Measurements from ENCODE around the gene MBD6. TPM values are rescaled to one million over a fixed set of nuclear protein-coding genes. Genes with fewer than 3 reads are reported as not detected.
"Not testable (repeated sequence)": the region's sequence is repeated elsewhere in the genome, so short reads cannot be mapped to it uniquely, and the experiment has no call there.

Gene MBD6
- polyA plus RNA-seq, 1 donor from 2014 or later = 6.3 TPM

GRCh38 chr12:57553343-57554202 is 30.9 kb downstream of the MBD6 start:
- H3K9me3 Mint-ChIP-seq = no peaks in the 10 kb centered on the region
- peaks cover 0 to 13% (median 8%) of the 10 kb centered on the region in 3 donors for H3K4me1 Mint-ChIP-seq
- H3K4me3 Mint-ChIP-seq = no peak overlapping the region
- peaks cover 3% of the 10 kb centered on the region for H3K27me3 Mint-ChIP-seq
- peak overlapping the region in 1 of 3 donors; percentile 33 for H3K27ac Mint-ChIP-seq
- H3K36me3 Mint-ChIP-seq = no peaks in the 10 kb centered on the region

DNA sequence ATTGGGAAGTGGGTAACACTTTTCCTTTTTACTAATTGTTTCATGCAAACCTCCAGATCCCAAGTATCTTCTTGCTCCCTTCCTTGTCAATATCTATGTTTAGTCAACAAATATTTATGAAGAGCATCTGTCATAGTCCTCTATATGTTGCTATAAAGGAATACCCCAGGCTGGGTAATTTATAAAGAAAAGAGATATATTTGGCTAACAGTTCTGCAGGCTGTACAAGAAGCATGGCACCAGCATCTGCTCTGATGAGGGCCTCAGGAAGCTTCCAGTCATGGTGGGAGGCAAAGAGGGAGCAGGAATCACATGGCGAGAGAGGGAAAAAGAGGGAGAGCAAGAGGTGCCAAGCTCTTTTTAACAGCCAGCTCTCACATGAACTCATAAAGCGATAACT is 31.8 kb downstream of the MBD6 start:
- Mint-ChIP-seq H3K4me1 (peaks cover 0 to 8% (median 5%) of the 10 kb centered on the region in 3 donors), H3K27me3 (peaks cover 3% of the 10 kb centered on the region), H3K27ac (no peak overlapping the region), H3K4me3 (no peak overlapping the region), H3K9me3 (no peaks in the 10 kb centered on the region), H3K36me3 (no peaks in the 10 kb centered on the region)

- Mint-ChIP-seq H3K27me3 (peaks cover 3% of the 10 kb centered on the region), H3K9me3 (no peaks in the 10 kb centered on the region), H3K4me1 (peaks cover 0 to 8% (median 4%) of the 10 kb centered on the region in 3 donors), H3K27ac (no peak overlapping the region), H3K36me3 (no peaks in the 10 kb centered on the region), H3K4me3 (no peak overlapping the region)
Measured at GRCh38 chr12:57554897-57555296, 32.3 kb downstream of the MBD6 start.

DNA sequence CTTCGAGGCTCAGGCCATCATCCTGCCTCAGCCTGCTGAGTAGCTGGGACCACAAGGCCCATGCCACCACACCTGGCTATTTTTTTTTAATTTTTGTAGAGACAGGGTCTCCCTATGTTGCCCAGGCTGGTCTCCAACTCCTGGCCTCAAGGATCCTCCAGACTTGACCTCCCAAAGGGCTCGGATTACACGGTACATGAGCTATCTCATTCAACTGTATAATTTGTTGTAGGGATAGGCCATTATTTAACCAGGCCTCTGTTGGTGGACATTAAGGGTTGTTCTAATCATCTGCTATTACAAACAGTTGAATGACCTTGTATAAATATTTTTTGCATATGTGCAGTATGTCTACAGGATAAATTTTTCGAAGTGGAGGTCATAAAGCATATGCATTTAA is 36.2 kb downstream of the MBD6 start:
- Mint-ChIP-seq H3K4me3 (no peak overlapping the region), H3K9me3 (no peaks in the 10 kb centered on the region), H3K27me3 (no peaks in the 10 kb centered on the region), H3K4me1 (no peaks in the 10 kb centered on the region), H3K27ac (no peak overlapping the region), H3K36me3 (no peaks in the 10 kb centered on the region)

GRCh38 chr12:57560516-57560915 is 37.9 kb downstream of the MBD6 start:
- no peaks in the 10 kb centered on the region for H3K4me1 Mint-ChIP-seq
- H3K27me3 Mint-ChIP-seq = peaks cover 5% of the 10 kb centered on the region
- H3K4me3 Mint-ChIP-seq = no peak overlapping the region
- no peaks in the 10 kb centered on the region for H3K36me3 Mint-ChIP-seq
- no peak overlapping the region for H3K27ac Mint-ChIP-seq
- H3K9me3 Mint-ChIP-seq = no peaks in the 10 kb centered on the region

GRCh38 chr12:57561117-57561516 is 38.5 kb downstream of the MBD6 start:
- H3K4me3 Mint-ChIP-seq, H3K4me1 Mint-ChIP-seq: not testable (repeated sequence)

GRCh38 chr12:57563358-57563757 is 40.7 kb downstream of the MBD6 start:
- Mint-ChIP-seq H3K4me3 (no peak overlapping the region), H3K27me3 (peaks cover 6% of the 10 kb centered on the region), H3K9me3 (no peaks in the 10 kb centered on the region), H3K27ac (no peak overlapping the region), H3K4me1 (no peaks in the 10 kb centered on the region), H3K36me3 (no peaks in the 10 kb centered on the region)

More at GRCh38 chr12:57561117-57561516, 38.5 kb downstream of the MBD6 start:
- H3K27ac Mint-ChIP-seq, H3K36me3 Mint-ChIP-seq, H3K9me3 Mint-ChIP-seq, H3K27me3 Mint-ChIP-seq: not testable (repeated sequence)

- Mint-ChIP-seq H3K4me1 (peaks cover 0 to 1% (median under 1%) of the 10 kb centered on the region in 3 donors), H3K4me3 (no peak overlapping the region), H3K36me3 (peaks cover under 1% of the 10 kb centered on the region), H3K27me3 (peaks cover 6% of the 10 kb centered on the region), H3K9me3 (no peaks in the 10 kb centered on the region), H3K27ac (no peak overlapping the region)
Measured at GRCh38 chr12:57564178-57564740, 41.6 kb downstream of the MBD6 start.

DNA sequence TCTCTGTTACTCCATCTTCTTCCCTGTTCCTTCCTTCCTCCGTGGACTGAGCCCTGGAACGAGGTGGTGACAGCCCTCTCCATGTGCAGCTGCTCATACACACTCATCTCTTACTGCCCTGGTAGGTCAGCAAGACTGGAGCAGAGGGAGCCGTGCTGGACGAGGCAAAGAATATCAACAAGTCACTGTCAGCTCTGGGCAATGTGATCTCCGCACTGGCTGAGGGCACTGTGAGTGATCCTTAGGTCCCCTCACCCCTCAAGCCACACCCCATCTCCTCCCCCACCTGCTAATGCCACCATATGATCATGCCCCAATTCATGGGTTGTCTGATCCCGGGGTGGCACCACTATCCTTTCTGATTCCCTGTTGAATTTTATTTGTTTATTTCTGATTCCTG is 46.2 kb downstream of the MBD6 start:
- no peaks in the 10 kb centered on the region for H3K9me3 Mint-ChIP-seq
- peaks cover 0 to 2% (median 1%) of the 10 kb centered on the region in 3 donors for H3K4me1 Mint-ChIP-seq
- H3K36me3 Mint-ChIP-seq = peaks cover 5% of the 10 kb centered on the region
- peaks cover 6% of the 10 kb centered on the region for H3K27me3 Mint-ChIP-seq
- no peak overlapping the region for H3K4me3 Mint-ChIP-seq
- H3K27ac Mint-ChIP-seq = no peak overlapping the region

DNA sequence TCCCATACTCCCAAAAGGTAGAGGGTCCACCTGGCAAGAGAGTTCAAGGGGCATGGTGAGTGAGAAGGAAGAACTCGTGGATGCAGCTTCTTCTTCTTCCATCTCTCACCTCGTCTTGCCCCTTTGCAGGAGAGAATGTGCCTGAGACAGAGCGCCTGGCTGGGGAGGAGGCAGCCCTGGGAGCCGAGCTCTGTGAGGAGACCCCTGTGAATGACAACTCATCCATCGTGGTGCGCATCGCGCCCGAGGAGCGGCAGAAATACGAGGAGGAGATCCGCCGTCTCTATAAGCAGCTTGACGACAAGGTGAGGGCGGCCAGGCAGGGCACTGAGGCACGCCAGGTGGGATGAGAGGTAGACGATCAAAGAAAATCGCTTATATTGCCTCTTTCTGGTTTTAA is 47.2 kb downstream of the MBD6 start:
- Mint-ChIP-seq H3K27ac (peak overlapping the region in 1 of 3 donors; percentile 20), H3K4me3 (no peak overlapping the region), H3K27me3 (peaks cover 3% of the 10 kb centered on the region), H3K9me3 (no peaks in the 10 kb centered on the region), H3K36me3 (peaks cover 5% of the 10 kb centered on the region), H3K4me1 (peaks cover 0 to 2% (median 1%) of the 10 kb centered on the region in 3 donors)

DNA sequence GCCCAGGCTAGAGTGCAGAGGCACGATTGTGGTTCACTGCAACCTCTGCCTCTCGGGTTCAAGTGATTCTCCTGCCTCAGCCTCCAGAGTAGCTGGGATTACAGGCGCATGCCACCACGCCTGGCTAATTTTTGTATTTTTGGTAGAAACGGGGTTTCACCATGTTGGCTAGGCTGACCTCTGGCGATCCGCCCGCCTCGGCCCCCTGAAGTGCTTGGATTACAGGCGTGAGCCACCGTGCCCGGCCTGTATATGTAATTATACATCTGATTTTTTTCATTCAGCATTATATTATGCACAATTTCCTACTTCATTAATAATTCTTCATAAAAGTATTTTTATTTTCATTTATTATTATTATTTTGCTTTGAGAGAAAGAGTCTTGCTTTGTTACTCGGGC is 47.8 kb downstream of the MBD6 start:
- not testable (repeated sequence) for H3K4me3 Mint-ChIP-seq, H3K4me1 Mint-ChIP-seq, H3K9me3 Mint-ChIP-seq, H3K27ac Mint-ChIP-seq, H3K36me3 Mint-ChIP-seq, H3K27me3 Mint-ChIP-seq

GRCh38 chr12:57571926-57572762 is 49.5 kb downstream of the MBD6 start:
- no peak overlapping the region for H3K27ac Mint-ChIP-seq
- no peak overlapping the region for H3K4me3 Mint-ChIP-seq
- peaks cover 1% of the 10 kb centered on the region for H3K27me3 Mint-ChIP-seq
- H3K4me1 Mint-ChIP-seq = peaks cover 0 to 2% (median 1%) of the 10 kb centered on the region in 3 donors
- no peaks in the 10 kb centered on the region for H3K9me3 Mint-ChIP-seq
- H3K36me3 Mint-ChIP-seq = peaks cover 5% of the 10 kb centered on the region

GRCh38 chr12:57574795-57575194 is 52.2 kb downstream of the MBD6 start:
- no peaks in the 10 kb centered on the region for H3K9me3 Mint-ChIP-seq
- H3K4me1 Mint-ChIP-seq = no peaks in the 10 kb centered on the region
- no peak overlapping the region for H3K27ac Mint-ChIP-seq
- H3K36me3 Mint-ChIP-seq = peaks cover 4% of the 10 kb centered on the region
- no peak overlapping the region for H3K4me3 Mint-ChIP-seq
- H3K27me3 Mint-ChIP-seq = no peaks in the 10 kb centered on the region

- Mint-ChIP-seq H3K27me3 (no peaks in the 10 kb centered on the region), H3K4me1 (no peaks in the 10 kb centered on the region), H3K27ac (no peak overlapping the region), H3K9me3 (no peaks in the 10 kb centered on the region), H3K36me3 (peaks cover 4% of the 10 kb centered on the region), H3K4me3 (no peak overlapping the region)
Measured at GRCh38 chr12:57575771-57576612, 53.4 kb downstream of the MBD6 start.

Data from IgD-negative memory B cell (primary cell).